Measurements from ENCODE around the gene SPOCK2.

DNA sequence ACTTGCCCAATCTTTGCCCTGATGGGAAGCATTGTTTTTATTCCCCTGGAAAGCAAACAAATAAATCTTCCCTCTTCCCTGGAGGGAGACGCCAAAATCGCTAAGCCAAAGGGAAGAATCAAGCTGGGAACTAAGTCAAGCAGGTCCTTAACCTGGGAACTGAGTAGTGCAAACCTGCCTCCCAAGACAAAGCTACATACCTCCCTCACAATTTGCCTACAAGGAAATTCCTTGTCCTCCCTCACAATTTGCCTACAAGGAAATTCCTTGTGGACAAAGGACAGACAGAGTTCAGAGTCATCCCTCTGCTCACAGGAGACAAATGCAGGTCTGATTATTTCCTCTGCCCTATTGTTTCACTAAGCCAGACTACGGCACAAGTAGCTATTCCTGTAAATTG is 50.5 kb downstream of the SPOCK2 start:
- no peak for TF ChIP-seq EZH2 (IDR thresholded peaks at IDR 0.05; ENCODE audit: low read length)
- TF ChIP-seq, protein P1, sequence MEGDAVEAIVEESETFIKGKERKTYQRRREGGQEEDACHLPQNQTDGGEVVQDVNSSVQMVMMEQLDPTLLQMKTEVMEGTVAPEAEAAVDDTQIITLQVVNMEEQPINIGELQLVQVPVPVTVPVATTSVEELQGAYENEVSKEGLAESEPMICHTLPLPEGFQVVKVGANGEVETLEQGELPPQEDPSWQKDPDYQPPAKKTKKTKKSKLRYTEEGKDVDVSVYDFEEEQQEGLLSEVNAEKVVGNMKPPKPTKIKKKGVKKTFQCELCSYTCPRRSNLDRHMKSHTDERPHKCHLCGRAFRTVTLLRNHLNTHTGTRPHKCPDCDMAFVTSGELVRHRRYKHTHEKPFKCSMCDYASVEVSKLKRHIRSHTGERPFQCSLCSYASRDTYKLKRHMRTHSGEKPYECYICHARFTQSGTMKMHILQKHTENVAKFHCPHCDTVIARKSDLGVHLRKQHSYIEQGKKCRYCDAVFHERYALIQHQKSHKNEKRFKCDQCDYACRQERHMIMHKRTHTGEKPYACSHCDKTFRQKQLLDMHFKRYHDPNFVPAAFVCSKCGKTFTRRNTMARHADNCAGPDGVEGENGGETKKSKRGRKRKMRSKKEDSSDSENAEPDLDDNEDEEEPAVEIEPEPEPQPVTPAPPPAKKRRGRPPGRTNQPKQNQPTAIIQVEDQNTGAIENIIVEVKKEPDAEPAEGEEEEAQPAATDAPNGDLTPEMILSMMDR (optimal IDR thresholded peaks at IDR 0.05 in 1 of 3, IDR thresholded peaks at IDR 0.05 in 1 of 3, conservative IDR thresholded peaks at IDR 0.05 in 1 of 3; ENCODE audit: extremely low read depth in 1 of 3, insufficient read depth in 2 of 3, low read length in 3 of 3), result no peak
